Stimulated activated CD8-positive, alpha-beta memory T cell treated with anti-CD3 and anti-CD28 coated beads, Interleukin-15, amount 100 ng/mL, for 1 hour (primary cell): ENCODE measurements around the gene RTL9.
A peak's percentile ranks its signal among the peaks of the same experiment; 100 is the strongest.
"Not testable (repeated sequence)": the region's sequence is repeated elsewhere in the genome, so short reads cannot be mapped to it uniquely, and the experiment has no call there.

ENCODE experiments used
- DNase-seq: peaks from one replicate; pipeline ENCODE4 v3.0.0-alpha.2; 2020; ENCODE audit warnings: low read depth

The RTL9 gene

DNA sequence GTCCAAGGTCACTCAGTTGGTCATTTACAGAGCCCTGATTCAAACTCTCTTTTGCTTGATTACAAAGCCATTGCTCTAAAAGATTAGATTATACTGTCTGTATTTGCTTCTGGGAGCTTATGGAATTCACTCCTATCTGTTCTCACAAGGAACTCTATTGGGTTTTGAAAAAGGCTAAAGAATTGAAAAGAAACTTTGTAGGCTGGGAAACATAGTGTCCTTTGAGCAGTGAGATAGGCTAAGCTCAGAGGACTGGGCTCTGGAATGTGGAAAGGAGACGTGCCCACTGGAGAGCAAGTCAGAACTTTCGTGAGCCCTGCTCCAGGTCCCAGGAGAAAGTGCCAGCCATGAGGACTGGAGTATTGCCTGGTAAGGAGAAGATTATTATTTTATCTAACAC is at the start of gene RTL9:
RTL9 (plus strand) TSS at position 301 of the 400 bp plus-strand sequence. CDS start 91,770 bp downstream, outside the sequence.
- DNase-seq: no peak

GRCh38 chrX:110310000-110310790 is 48.5 kb upstream of the RTL9 start:
- DNase-seq: no peak

GRCh38 chrX:110310896-110311295 is 47.8 kb upstream of the RTL9 start:
- DNase-seq: no peak

GRCh38 chrX:110311437-110312230 is 47.0 kb upstream of the RTL9 start:
- DNase-seq: no peak

GRCh38 chrX:110315551-110315950 is 43.1 kb upstream of the RTL9 start:
- no peak for DNase-seq

DNA sequence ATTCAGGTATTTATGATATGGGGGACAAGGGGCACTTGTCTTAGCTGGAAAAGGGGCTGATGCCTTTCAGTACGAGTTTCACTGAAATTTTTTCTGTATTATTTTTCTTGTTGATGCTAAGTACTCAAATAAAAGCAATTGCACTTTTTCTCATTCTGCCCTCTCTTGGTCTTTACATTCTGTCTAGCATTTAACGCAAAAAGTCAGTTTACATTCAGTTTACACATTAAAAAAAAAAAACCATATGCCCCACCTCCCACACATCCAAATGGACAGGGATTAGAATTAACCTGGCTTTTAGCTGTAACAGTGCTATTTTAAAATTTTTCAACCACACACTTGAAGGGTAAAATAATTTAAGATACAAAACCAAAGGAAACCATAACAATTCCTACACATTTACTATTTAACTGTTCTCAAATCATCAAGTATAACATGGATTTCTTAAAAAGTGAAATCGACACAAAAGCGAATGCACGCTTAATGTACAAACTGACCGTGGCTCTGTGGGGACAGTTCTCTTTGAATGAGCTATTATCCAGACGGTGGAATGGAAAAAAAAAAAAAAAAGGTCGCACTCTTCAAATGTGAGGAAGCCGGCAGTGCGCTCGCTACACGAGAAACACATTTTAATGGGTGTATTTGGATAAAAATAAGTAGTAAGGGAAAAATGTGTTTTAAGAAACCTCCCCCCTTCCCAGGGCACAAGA is 42.1 kb upstream of the RTL9 start:
- no peak for DNase-seq

- DNase-seq: no peak
Observed at GRCh38 chrX:110317061-110317819, 41.4 kb upstream of the RTL9 start.

DNA sequence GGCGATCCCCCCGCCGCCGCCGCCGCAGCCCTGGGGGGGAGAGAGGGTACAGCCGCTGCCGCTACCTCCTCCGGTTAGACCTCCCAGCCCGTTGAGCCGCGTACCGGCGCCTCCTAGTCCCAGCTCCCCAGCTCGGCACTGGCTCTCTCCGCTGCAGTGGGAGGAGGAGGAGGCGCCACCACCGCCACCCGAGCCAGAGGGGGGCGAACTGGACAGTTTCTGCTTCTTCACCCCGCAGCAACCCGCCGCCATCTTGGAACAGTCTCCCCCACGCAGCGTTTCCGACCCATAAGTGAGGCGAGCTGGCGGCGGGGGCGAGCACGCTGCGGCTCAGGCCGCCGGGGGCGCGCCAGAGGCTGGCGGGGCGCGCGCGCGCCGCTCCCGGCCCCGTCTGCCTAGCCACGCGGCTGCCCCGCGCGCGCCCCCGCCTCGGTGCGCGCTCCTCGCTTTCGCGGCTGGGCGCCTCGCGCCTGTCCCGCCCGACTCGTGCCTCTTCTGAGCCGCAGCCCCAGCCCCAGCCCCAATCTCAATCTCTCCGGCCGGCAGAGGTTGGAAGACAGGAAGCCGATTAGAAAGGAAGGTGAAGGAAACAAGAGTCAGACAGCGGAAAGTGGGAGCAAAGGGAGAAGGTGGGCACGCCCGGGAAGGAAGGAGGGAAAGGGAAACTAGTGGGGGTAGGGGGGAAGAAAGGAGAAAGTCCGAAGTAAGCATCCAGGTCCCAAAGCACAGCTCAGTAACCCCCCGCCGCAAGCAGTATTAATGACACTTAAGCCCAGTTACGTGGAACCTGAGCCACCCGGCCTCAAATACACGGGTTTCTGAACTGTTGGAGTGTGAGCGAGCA is 40.6 kb upstream of the RTL9 start, which contains the start of gene AMMECR1:
AMMECR1 (minus strand) TSS at position 266 of the 844 bp plus-strand sequence; CDS start at position 252, 14 bp downstream.
- DNase-seq: peak; percentile 45

- no peak for DNase-seq
Observed at GRCh38 chrX:110318664-110318968, 40.0 kb upstream of the RTL9 start.

DNA sequence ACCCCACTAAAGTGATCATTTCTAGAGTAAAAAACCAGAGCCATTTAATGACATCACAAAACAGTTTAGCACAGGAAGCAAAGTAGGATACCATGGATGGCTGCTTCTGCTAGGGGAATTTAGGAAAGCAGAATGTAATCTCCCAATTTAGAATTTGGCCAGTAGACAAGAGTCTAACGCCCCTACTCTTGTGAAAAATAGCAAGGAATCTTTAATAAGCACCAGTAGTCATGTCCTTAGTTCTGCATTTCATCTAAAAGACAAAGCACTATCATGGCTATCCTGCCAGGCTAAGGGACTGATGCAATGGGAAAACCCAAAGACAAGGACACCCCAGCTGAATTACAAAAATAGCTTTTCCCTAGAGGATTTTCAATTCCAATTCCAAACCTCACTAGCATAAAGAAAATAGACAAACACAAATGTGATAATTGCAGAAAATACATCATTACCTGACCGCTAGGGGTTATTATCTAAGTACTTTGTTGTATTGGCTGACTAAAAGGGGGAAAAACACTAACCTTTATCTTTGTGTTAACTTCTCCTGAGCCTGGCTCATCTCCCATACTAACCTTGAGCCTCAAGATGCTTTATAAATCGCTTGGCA is 38.2 kb upstream of the RTL9 start:
- no peak for DNase-seq

DNA sequence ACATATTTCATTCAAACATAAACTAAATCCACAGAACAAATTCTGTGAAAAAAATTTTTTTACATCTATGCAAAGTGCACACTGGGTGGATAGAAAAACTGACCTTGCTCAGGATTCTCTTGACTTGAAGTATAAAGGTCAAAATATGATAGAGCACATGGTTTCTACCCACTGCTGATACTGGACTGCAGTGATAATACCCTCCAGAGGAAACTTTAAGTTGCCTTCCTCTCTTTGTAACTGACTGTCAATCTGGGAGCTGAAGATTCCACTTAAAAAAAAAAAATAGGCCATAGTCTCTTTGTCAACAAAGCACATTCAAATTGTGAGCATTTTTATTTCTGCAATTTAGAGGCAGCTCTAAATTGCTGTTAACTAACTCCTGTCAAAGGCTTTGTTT is 37.6 kb upstream of the RTL9 start:
- DNase-seq: no peak

DNA sequence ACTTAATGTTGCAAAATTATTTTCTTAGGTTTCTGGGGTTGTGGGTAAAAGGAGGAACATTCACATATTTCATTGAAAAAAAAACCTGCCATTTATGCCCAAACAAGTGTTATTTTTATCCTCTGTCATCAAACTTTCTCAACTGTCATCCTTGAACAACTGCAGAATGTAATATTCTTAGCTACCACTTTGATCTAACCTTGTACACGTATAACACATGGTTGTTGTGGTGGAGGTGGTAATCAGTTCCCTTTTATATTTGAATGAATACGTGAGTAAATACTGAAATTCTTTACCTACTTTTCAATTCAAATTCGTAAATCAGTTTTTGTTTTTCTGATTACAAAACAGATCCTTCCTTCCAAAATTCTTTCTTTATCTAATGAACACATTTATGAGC is 37.0 kb upstream of the RTL9 start:
- no peak for DNase-seq

DNA sequence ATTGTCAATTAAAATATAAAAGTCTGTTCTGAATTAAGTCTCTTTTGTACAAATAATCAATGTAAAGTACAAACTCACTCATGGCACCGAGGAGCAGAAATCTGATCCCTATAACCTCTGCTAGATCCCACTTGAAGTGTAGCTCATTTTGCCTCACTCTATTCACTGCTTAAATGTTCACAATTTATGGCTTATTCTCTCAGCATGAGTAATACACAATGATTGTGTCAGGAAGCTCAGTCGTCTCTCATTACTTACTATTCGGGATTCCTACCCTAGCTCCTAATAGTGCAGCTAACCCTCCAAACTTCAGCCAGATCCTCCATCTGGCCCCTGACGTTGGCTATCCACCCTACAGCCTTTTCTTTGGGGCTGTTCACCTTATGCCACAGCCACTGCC is 36.0 kb upstream of the RTL9 start:
- DNase-seq: no peak

GRCh38 chrX:110326712-110327111 is 31.9 kb upstream of the RTL9 start:
- DNase-seq: no peak

GRCh38 chrX:110327336-110327735 is 31.3 kb upstream of the RTL9 start:
- no peak for DNase-seq

GRCh38 chrX:110328613-110329012 is 30.0 kb upstream of the RTL9 start:
- DNase-seq: not testable (repeated sequence)

DNA sequence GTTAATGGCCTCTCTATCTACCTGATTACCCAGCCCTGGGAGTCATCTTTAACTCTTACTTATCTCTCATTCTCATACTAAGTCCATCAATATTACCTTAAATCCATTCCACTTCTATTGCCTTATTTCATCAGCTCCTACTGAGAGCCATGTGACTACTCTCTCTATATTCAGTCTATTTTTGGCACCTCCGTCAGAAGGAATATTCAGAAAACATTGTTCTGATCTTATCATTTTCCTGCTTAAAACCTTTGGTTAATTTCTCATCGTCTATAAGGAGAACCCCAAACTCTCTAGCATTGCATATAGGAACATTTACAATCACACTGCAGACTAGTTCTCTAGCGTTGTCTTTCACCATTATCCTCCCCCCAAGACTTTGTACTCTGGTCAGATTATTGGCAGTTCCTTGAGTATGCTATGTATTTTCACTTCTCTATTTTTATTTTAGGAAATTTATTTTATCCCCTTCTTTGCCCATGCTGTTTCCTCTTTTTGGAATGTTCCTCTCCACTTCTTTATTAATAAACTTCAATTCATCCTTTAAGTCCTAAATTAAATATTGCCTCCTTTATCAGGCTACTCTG is 27.1 kb upstream of the RTL9 start:
- no peak for DNase-seq

GRCh38 chrX:110333458-110333857 is 25.2 kb upstream of the RTL9 start:
- DNase-seq: not testable (repeated sequence)

- DNase-seq: no peak
Observed at GRCh38 chrX:110338935-110339334, 19.7 kb upstream of the RTL9 start.
